HepG2 (cell line): ENCODE results near the gene GLI3.

Experiments
- CTCF ChIP-seq: sonication (generic); formaldehyde crosslinking; IDR thresholded peaks from 2 replicates; pipeline ENCODE4 v1.5.0; 2020; ENCODE audit warnings: mild to moderate bottlenecking, missing genetic modification reagents, moderate library complexity
- POGZ ChIP-seq: sonication (generic); formaldehyde crosslinking; IDR thresholded peaks from 2 replicates; pipeline ENCODE4 v1.4.0; 2020; ENCODE audit warnings: mild to moderate bottlenecking, missing genetic modification reagents
- POLR2A ChIP-seq, 2 experiments: IDR thresholded peaks; 2 replicates each; pipeline ENCODE4 v1.6.1; 2011; ENCODE audit warnings: low read depth in 2 of 2, low read length in 2 of 2, mild to moderate bottlenecking in 1 of 2, moderate library complexity in 1 of 2; ENCODE audit not compliant: insufficient read depth in 1 of 2
- RARG ChIP-seq: sonication (generic); formaldehyde crosslinking; IDR thresholded peaks from 2 replicates; pipeline ENCODE4 v1.4.0; 2020; ENCODE audit warnings: low read depth, mild to moderate bottlenecking, missing genetic modification reagents
- SMAD3 ChIP-seq: sonication (generic); formaldehyde crosslinking; IDR thresholded peaks from 2 replicates; pipeline ENCODE4 v1.4.0; 2020; ENCODE audit warnings: missing genetic modification reagents
- ZSCAN25 ChIP-seq: sonication (generic); formaldehyde crosslinking; IDR thresholded peaks from 2 replicates; pipeline ENCODE4 v1.8.0; 2022; ENCODE audit warnings: mild to moderate bottlenecking, missing genetic modification reagents
- TF ChIP-seq, protein P1 (sequence below): fragments of 450-650 bp; IDR thresholded peaks from 2 replicates; pipeline ENCODE4 v1.6.1; 2017; ENCODE audit warnings: mild to moderate bottlenecking
- TF ChIP-seq, protein P2 (sequence below): sonication (generic); formaldehyde crosslinking; IDR thresholded peaks from 2 replicates; pipeline ENCODE4 v1.8.0; 2022; ENCODE audit warnings: missing genetic modification reagents, mild to moderate bottlenecking, borderline replicate concordance

- TF ChIP-seq CTCF (CRISPR knock-in tag) = no peak
- TF ChIP-seq ZSCAN25 = no peak
- TF ChIP-seq, protein P1, sequence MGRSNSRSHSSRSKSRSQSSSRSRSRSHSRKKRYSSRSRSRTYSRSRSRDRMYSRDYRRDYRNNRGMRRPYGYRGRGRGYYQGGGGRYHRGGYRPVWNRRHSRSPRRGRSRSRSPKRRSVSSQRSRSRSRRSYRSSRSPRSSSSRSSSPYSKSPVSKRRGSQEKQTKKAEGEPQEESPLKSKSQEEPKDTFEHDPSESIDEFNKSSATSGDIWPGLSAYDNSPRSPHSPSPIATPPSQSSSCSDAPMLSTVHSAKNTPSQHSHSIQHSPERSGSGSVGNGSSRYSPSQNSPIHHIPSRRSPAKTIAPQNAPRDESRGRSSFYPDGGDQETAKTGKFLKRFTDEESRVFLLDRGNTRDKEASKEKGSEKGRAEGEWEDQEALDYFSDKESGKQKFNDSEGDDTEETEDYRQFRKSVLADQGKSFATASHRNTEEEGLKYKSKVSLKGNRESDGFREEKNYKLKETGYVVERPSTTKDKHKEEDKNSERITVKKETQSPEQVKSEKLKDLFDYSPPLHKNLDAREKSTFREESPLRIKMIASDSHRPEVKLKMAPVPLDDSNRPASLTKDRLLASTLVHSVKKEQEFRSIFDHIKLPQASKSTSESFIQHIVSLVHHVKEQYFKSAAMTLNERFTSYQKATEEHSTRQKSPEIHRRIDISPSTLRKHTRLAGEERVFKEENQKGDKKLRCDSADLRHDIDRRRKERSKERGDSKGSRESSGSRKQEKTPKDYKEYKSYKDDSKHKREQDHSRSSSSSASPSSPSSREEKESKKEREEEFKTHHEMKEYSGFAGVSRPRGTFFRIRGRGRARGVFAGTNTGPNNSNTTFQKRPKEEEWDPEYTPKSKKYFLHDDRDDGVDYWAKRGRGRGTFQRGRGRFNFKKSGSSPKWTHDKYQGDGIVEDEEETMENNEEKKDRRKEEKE = no peak
- no peak for TF ChIP-seq POLR2A (IDR thresholded peaks at IDR 0.05; ENCODE audit: insufficient read depth in 1 of 2, low read depth in 2 of 2, low read length in 2 of 2)
- TF ChIP-seq POGZ = no peak
- no peak for TF ChIP-seq RARG
- TF ChIP-seq SMAD3 (CRISPR knock-in tag) = no peak
- TF ChIP-seq, protein P2, sequence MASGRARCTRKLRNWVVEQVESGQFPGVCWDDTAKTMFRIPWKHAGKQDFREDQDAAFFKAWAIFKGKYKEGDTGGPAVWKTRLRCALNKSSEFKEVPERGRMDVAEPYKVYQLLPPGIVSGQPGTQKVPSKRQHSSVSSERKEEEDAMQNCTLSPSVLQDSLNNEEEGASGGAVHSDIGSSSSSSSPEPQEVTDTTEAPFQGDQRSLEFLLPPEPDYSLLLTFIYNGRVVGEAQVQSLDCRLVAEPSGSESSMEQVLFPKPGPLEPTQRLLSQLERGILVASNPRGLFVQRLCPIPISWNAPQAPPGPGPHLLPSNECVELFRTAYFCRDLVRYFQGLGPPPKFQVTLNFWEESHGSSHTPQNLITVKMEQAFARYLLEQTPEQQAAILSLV (CRISPR knock-in tag) = no peak
Observed at GRCh38 chr7:42142089-42142488, 94.9 kb downstream of the GLI3 start.
